Measurements from ENCODE around the gene GPM6B.

GPM6B gene

GRCh38 chrX:13821738-13822137, 4.8 kb upstream of the GPM6B start:
- DNase-seq, result no peak

- no peak for DNase-seq
Observed at GRCh38 chrX:13816176-13816575, 717 bp downstream of the GPM6B start.

GRCh38 chrX:13815664-13816063, 1.2 kb downstream of the GPM6B start:
- DNase-seq, result no peak

GRCh38 chrX:13808865-13809264, 8.0 kb downstream of the GPM6B start:
- DNase-seq, result no peak

- no peak for DNase-seq
Observed at GRCh38 chrX:13808293-13808692, 8.6 kb downstream of the GPM6B start.

- no peak for DNase-seq
Observed at GRCh38 chrX:13805241-13805640, 11.7 kb downstream of the GPM6B start.

GRCh38 chrX:13803116-13803515, 13.8 kb downstream of the GPM6B start:
- no peak for DNase-seq

- DNase-seq, result no peak
Observed at GRCh38 chrX:13798184-13798583, 18.7 kb downstream of the GPM6B start.

GRCh38 chrX:13797512-13797911, 19.4 kb downstream of the GPM6B start:
- no peak for DNase-seq

GRCh38 chrX:13794417-13794816, 22.5 kb downstream of the GPM6B start:
- DNase-seq, result no peak

GRCh38 chrX:13793897-13794296, 23.0 kb downstream of the GPM6B start:
- DNase-seq, result no peak

- no peak for DNase-seq
Observed at GRCh38 chrX:13791559-13791958, 25.3 kb downstream of the GPM6B start.

- DNase-seq, result no peak
Observed at GRCh38 chrX:13791145-13791544, 25.7 kb downstream of the GPM6B start.

- no peak for DNase-seq
Observed at GRCh38 chrX:13790206-13791131, 26.4 kb downstream of the GPM6B start.

- DNase-seq, result no peak
Observed at GRCh38 chrX:13786048-13786447, 30.8 kb downstream of the GPM6B start.

GRCh38 chrX:13780868-13781427, 35.9 kb downstream of the GPM6B start:
- no peak for DNase-seq

GRCh38 chrX:13778916-13779315, 38.0 kb downstream of the GPM6B start:
- DNase-seq, result peak; percentile 2

GRCh38 chrX:13776387-13776786, 40.5 kb downstream of the GPM6B start:
- DNase-seq, result no peak

GRCh38 chrX:13775837-13776236, 41.1 kb downstream of the GPM6B start:
- no peak for DNase-seq

GRCh38 chrX:13774696-13775095, 42.2 kb downstream of the GPM6B start:
- DNase-seq, result no peak

- no peak for DNase-seq
Observed at GRCh38 chrX:13770013-13770535, 46.8 kb downstream of the GPM6B start.

- no peak for DNase-seq
Observed at GRCh38 chrX:13768939-13769338, 48.0 kb downstream of the GPM6B start.

- DNase-seq, result no peak
Observed at GRCh38 chrX:13764765-13765164, 52.1 kb downstream of the GPM6B start.

GRCh38 chrX:13764281-13764680, 52.6 kb downstream of the GPM6B start:
- DNase-seq, result no peak

Data from stimulated activated CD4-positive, alpha-beta T cell treated with anti-CD3 and anti-CD28 coated beads, Interleukin-15, amount 100 ng/mL, for 24 hours (primary cell).